GM10266 (cell line): ENCODE results near the gene ENG.

ENCODE experiments used
- DNase-seq: peaks from one replicate; pipeline ENCODE4 v3.0.0; 2012; ENCODE audit errors: extremely low spot score
- CTCF ChIP-seq: IDR thresholded peaks from 2 replicates; pipeline ENCODE4 v1.5.1; 2012; ENCODE audit warnings: mild to moderate bottlenecking, low read depth; ENCODE audit not compliant: control insufficient read depth, insufficient read depth; ENCODE audit errors: missing control alignments

ENG gene

GRCh38 chr9:127815512-127816361, 38.7 kb downstream of the ENG start:
- DNase-seq: no peak
- TF ChIP-seq CTCF: no peak

GRCh38 chr9:127814619-127815511, 39.6 kb downstream of the ENG start:
- no peak for DNase-seq
- no peak for TF ChIP-seq CTCF

GRCh38 chr9:127813686-127814226, 40.7 kb downstream of the ENG start:
- no peak for DNase-seq
- no peak for TF ChIP-seq CTCF

GRCh38 chr9:127812936-127813675, 41.4 kb downstream of the ENG start:
- TF ChIP-seq CTCF: no peak
- DNase-seq: no peak

- TF ChIP-seq CTCF: no peak
- no peak for DNase-seq
These were observed 42.4 kb downstream of the ENG start for GRCh38 chr9:127812011-127812410.

GRCh38 chr9:127810378-127811187, 43.9 kb downstream of the ENG start:
- no peak for DNase-seq
- TF ChIP-seq CTCF: no peak
